Natural killer cell (primary cell): ENCODE data around the gene TTC38. TPM values are rescaled to one million over a fixed set of nuclear protein-coding genes. Genes with fewer than 3 reads are reported as not detected.

Experiments
- ATAC-seq, 3 donors: fragments of 150-1000 bp in 2 of 3; fragments of 200-7000 bp in 1 of 3; cut with Tn5 transposase; 1 replicate in 1 of 3; 2 replicates in 2 of 3; pipeline ENCODE4 v1.10.0; 2021; ENCODE audit warnings: mild to moderate bottlenecking in 2 of 3, moderate library complexity in 2 of 3
- DNase-seq, 2 donors: peaks; one replicate each; pipeline versions ENCODE4 v3.0.0 to v3.0.0-alpha.2; 2013 to 2021; ENCODE audit warnings: mixed read lengths in 1 of 2
- H3K27ac ChIP-seq: one replicate; pipeline ENCODE4 v1.5.1; 2013; ENCODE audit warnings: mild to moderate bottlenecking, low read length
- H3K27me3 ChIP-seq: one replicate; pipeline ENCODE4 v1.6.1; 2013; ENCODE audit warnings: low read length; ENCODE audit not compliant: control insufficient read depth, insufficient read depth
- H3K36me3 ChIP-seq: one replicate; pipeline ENCODE4 v1.6.1; 2013; ENCODE audit warnings: low read length; ENCODE audit not compliant: control insufficient read depth, insufficient read depth
- H3K4me1 ChIP-seq: one replicate; pipeline ENCODE4 v1.6.1; 2013; ENCODE audit warnings: low read length; ENCODE audit not compliant: control insufficient read depth, insufficient read depth
- H3K4me3 ChIP-seq: one replicate; pipeline ENCODE4 v1.5.1; 2013; ENCODE audit warnings: low read length
- H3K9me3 ChIP-seq: one replicate; pipeline ENCODE4 v1.6.1; 2013; ENCODE audit warnings: low read length; ENCODE audit not compliant: control insufficient read depth, insufficient read depth
- H3K27ac Mint-ChIP-seq, 2 donors: one replicate each; pipeline ENCODE4 v1.8.0; 2022; ENCODE audit warnings: mild to moderate bottlenecking in 2 of 2, mixed read lengths in 2 of 2, moderate library complexity in 1 of 2
- H3K27me3 Mint-ChIP-seq, 2 donors: one replicate each; pipeline ENCODE4 v1.8.0; 2022; ENCODE audit warnings: low read depth in 2 of 2, mixed read lengths in 2 of 2
- H3K36me3 Mint-ChIP-seq: one replicate; pipeline ENCODE4 v1.8.0; 2022; ENCODE audit warnings: mixed read lengths
- H3K4me1 Mint-ChIP-seq, 2 donors: one replicate each; pipeline ENCODE4 v1.8.0; 2022; ENCODE audit warnings: mixed read lengths in 2 of 2
- H3K4me3 Mint-ChIP-seq: one replicate; pipeline ENCODE4 v1.8.0; 2022; ENCODE audit warnings: mild to moderate bottlenecking, moderate library complexity, mixed read lengths
- H3K9me3 Mint-ChIP-seq, 2 donors: one replicate each; pipeline ENCODE4 v1.8.0; 2022; ENCODE audit warnings: mixed read lengths in 2 of 2
- CTCF ChIP-seq: fragments of 200-600 bp; IDR thresholded peaks from one replicate; pipeline ENCODE4 v1.8.0; 2022; ENCODE audit warnings: antibody characterized with exemption
- WGBS: methylation state at CpG from one replicate; pipeline ENCODE4 v1.1.7; 2013; ENCODE audit warnings: missing lambda C conversion rate; ENCODE audit not compliant: insufficient coverage; 5-methylcytosine and 5-hydroxymethylcytosine counted together
- intact Hi-C: fragments of 100-400 bp; cut with micrococcal nuclease; formaldehyde crosslinking; loops from one replicate; pipeline ENCODE4 v1.14.2; 2022
- total RNA-seq, 4 donors: library from RNA; stranded (reverse); fragments of 120-200 nt in 1 of 4; gene quantifications; one replicate each; pipeline versions ENCODE4 v1.2.3 to v1.2.4, GENCODE V29; 2013 to 2022

TTC38 gene
- total RNA-seq, 3 donors from 2014 or later (not counting 1 experiment from before 2014, with no cell fraction given): 251 to 313 (median 312) TPM

DNA sequence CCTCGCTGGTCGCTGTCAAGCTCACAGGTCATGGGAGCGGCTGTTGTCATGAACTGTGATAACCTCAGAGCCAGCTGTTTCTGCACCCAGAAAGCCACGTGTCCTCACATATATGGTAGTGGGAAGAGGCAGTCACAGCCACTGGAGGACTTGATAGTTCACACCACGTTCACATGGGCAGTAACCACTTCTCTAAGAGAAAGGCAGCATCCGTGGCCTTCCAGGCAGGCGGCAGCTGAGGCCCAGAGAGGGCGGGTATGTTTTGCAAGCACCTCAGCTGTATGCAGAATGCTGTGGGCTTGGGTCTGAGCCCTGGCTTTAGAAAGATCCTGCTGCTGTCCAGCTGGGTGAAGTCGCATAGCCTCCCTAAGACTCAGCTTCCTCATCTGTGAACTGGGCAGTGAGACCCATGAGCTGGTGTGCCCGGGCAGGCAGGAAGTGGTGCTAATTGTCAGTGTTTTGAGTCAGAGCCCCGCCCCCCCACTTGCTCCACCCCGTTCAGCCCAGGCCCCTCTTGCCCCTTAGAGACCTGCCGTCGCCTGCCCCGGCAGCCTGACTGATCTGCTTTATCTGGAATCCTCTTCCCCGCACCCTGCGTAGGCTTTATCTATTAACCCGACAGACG is 13.3 kb downstream of the TTC38 start:
- H3K4me3 ChIP-seq: peak overlapping the region; percentile 60
- Mint-ChIP-seq H3K4me1 (peaks cover 76 to 79% of the 10 kb centered on the region in 2 donors), H3K36me3 (peaks cover 5% of the 10 kb centered on the region), H3K9me3 (no peaks in the 10 kb centered on the region), H3K27ac (peak overlapping the region; percentile 97 to 99), H3K4me3 (peak overlapping the region; percentile 96), H3K27me3 (no peaks in the 10 kb centered on the region)
- no peaks in the 10 kb centered on the region for H3K27me3 ChIP-seq
- 38% methylated on average over 19 of the region's 19 CpGs for WGBS
- H3K4me1 ChIP-seq: peaks cover 93% of the 10 kb centered on the region
- peak overlapping the region; percentile 97 for H3K27ac ChIP-seq
- intact Hi-C loops: loop anchor here (1.0 to 10.0 kb wide), 6 partner anchors 8 to 966 kb away; partner anchors contain the start of genes CDPF1 and GTSE1
- peak; percentile 72 to 81 for DNase-seq
- H3K36me3 ChIP-seq: peaks cover 69% of the 10 kb centered on the region
- peak; percentile 82 to 94 (median 92) for ATAC-seq
- TF ChIP-seq CTCF: no peak
- H3K9me3 ChIP-seq: no peaks in the 10 kb centered on the region

GRCh38 chr22:46281866-46282678 is 14.3 kb downstream of the TTC38 start:
- H3K27me3 ChIP-seq: no peaks in the 10 kb centered on the region
- peak overlapping the region; percentile 96 for H3K4me3 Mint-ChIP-seq
- H3K4me1 Mint-ChIP-seq: peaks cover 74 to 82% of the 10 kb centered on the region in 2 donors
- peak overlapping the region; percentile 60 for H3K4me3 ChIP-seq
- ATAC-seq (no peak), DNase-seq (no peak)
- H3K36me3 ChIP-seq: peaks cover 76% of the 10 kb centered on the region
- intact Hi-C loops: loop anchor here (1.0 to 10.0 kb wide), 6 partner anchors 7 to 967 kb away; partner anchors contain the start of genes CDPF1 and GTSE1
- peaks cover 7% of the 10 kb centered on the region for H3K36me3 Mint-ChIP-seq
- no peaks in the 10 kb centered on the region for H3K27me3 Mint-ChIP-seq
- peak overlapping the region; percentile 97 for H3K27ac ChIP-seq
- TF ChIP-seq CTCF: no peak
- H3K9me3 Mint-ChIP-seq: no peaks in the 10 kb centered on the region
- WGBS: 69% methylated on average over 13 of the region's 13 CpGs
- no peaks in the 10 kb centered on the region for H3K9me3 ChIP-seq
- H3K4me1 ChIP-seq: peaks cover 97% of the 10 kb centered on the region
- peak overlapping the region; percentile 97 to 99 for H3K27ac Mint-ChIP-seq

- TF ChIP-seq CTCF: no peak
- no peak for DNase-seq
- peaks cover 62% of the 10 kb centered on the region for H3K36me3 ChIP-seq
- Mint-ChIP-seq H3K9me3 (no peaks in the 10 kb centered on the region), H3K4me1 (peaks cover 73 to 85% of the 10 kb centered on the region in 2 donors), H3K36me3 (peaks cover 7% of the 10 kb centered on the region), H3K4me3 (peak overlapping the region; percentile 73), H3K27me3 (no peaks in the 10 kb centered on the region), H3K27ac (peak overlapping the region; percentile 99)
- peak overlapping the region; percentile 27 for H3K27ac ChIP-seq
- no peaks in the 10 kb centered on the region for H3K27me3 ChIP-seq
- intact Hi-C loops: loop anchor here (10.0 kb wide), 2 partner anchors 231 to 971 kb away; no protein-coding TSS in a partner anchor
- no peak for ATAC-seq
- 85% methylated on average over 3 of the region's 3 CpGs for WGBS
- no peaks in the 10 kb centered on the region for H3K9me3 ChIP-seq
- H3K4me1 ChIP-seq: peaks cover 97% of the 10 kb centered on the region
- H3K4me3 ChIP-seq: no peak overlapping the region
Observed at GRCh38 chr22:46286006-46286405, 18.2 kb downstream of the TTC38 start.
